HepG2 (cell line): ENCODE data around the gene USF1. TPM values are rescaled to one million over a fixed set of nuclear protein-coding genes. Genes with fewer than 3 reads are reported as not detected.

Experiments
- ATAC-seq: fragments of 200-7000 bp; cut with Tn5 transposase; 3 replicates; pipeline ENCODE4 v1.9.1; 2020; ENCODE audit warnings: mild to moderate bottlenecking, moderate library complexity
- BruUV-seq: library from RNA; stranded (reverse); fragments of 400-500 nt; replicated peaks from 2 replicates; lab custom pipeline; 2021; lab: Mats Ljungman, UMichigan
- CTCF ChIA-PET: fragments of 300-600 bp; formaldehyde crosslinking; extraction: SDS; loops from one replicate; lab custom pipeline; 2021; ENCODE audit warnings: low total read pairs, inconsistent platforms, low intra/inter-chr PET ratio; lab: Yijun Ruan, JAX
- POLR2A ChIA-PET: fragments of 350-600 bp; sonication (Branson Sonifier 250); formaldehyde crosslinking; loops from one replicate; lab custom pipeline; 2020; ENCODE audit warnings: antibody characterized with exemption, inconsistent platforms; lab: Yijun Ruan, JAX
- DNase-seq: peaks from one replicate; pipeline ENCODE4 v3.0.0-alpha.2; 2015; ENCODE audit warnings: low spot score
- FAIRE-seq: peaks from 3 replicates; lab custom pipeline; 2011; peaks lifted over from hg19 to GRCh38; lab: Jason Lieb, UNC
- H2AFZ ChIP-seq: one replicate; pipeline ENCODE4 v1.6.1; 2011; ENCODE audit warnings: low read length, inconsistent platforms
- H3K27ac ChIP-seq: fragments of 300-600 bp; 3 replicates; pipeline ENCODE4 v1.8.0; 2011; ENCODE audit warnings: mixed run types, mild to moderate bottlenecking, mixed read lengths, low read length, inconsistent platforms; ENCODE audit not compliant: insufficient read depth; ENCODE audit errors: extremely low read length
- H3K27me3 ChIP-seq, 2 experiments: fragments of 200-600 bp in 1 of 2; 2 replicates in 1 of 2; 3 replicates in 1 of 2; pipeline versions ENCODE4 v1.6.0 to v1.8.0; 2011; ENCODE audit warnings: low read length in 2 of 2, mild to moderate bottlenecking in 2 of 2, moderate library complexity in 2 of 2, inconsistent platforms in 1 of 2; ENCODE audit not compliant: insufficient read depth in 2 of 2, control insufficient read depth in 1 of 2
- H3K36me3 ChIP-seq, 2 experiments: fragments of 200-600 bp in 1 of 2; replicated peaks in 1 of 2; 2 replicates in 1 of 2; 3 replicates in 1 of 2; pipeline versions ENCODE4 v1.5.1 to v1.8.0; 2011; ENCODE audit warnings: low read length in 2 of 2, inconsistent platforms in 1 of 2; ENCODE audit not compliant: insufficient read depth in 2 of 2, control insufficient read depth in 1 of 2
- H3K4me1 ChIP-seq: 2 replicates; pipeline ENCODE4 v1.5.1; 2012; ENCODE audit warnings: low read length, inconsistent platforms; ENCODE audit not compliant: insufficient read depth
- H3K4me2 ChIP-seq: 2 replicates; pipeline ENCODE4 v1.6.0; 2011; ENCODE audit warnings: low read depth, low read length, inconsistent platforms
- H3K4me3 ChIP-seq, 3 experiments: fragments of 200-600 bp in 1 of 3; sonication (generic), shearing (Covaris generic) in 1 of 3; replicated peaks in 1 of 3; 2 replicates each; pipeline ENCODE4 v1.5.1; 2011 to 2016; ENCODE audit warnings: low read length in 3 of 3, inconsistent platforms in 2 of 3, low read depth in 2 of 3, mild to moderate bottlenecking in 2 of 3, control low read depth in 1 of 3, mixed read lengths in 1 of 3; ENCODE audit not compliant: insufficient read depth in 1 of 3
- H3K79me2 ChIP-seq: one replicate; pipeline ENCODE4 v1.6.1; 2011; ENCODE audit warnings: low read length, inconsistent platforms; ENCODE audit not compliant: insufficient read depth
- H3K9ac ChIP-seq: 2 replicates; pipeline ENCODE4 v1.6.0; 2011; ENCODE audit warnings: mild to moderate bottlenecking, low read depth, low read length, inconsistent platforms; ENCODE audit not compliant: insufficient read depth
- H3K9me3 ChIP-seq: 2 replicates; pipeline ENCODE4 v1.5.1; 2012; ENCODE audit warnings: mild to moderate bottlenecking, low read length
- H4K20me1 ChIP-seq: 2 replicates; pipeline ENCODE4 v1.6.0; 2011; ENCODE audit warnings: inconsistent platforms, mild to moderate bottlenecking, low read length, moderate library complexity; ENCODE audit not compliant: insufficient read depth
- AGO1 ChIP-seq: fragments of 200-400 bp; formaldehyde crosslinking; IDR thresholded peaks from 2 replicates; pipeline ENCODE4 v1.6.1; 2017; ENCODE audit warnings: mild to moderate bottlenecking, low read depth, low read length, moderate library complexity; ENCODE audit not compliant: poor library complexity, severe bottlenecking
- CBX2 ChIP-seq, 2 experiments: fragments of 200-600 bp in 1 of 2; sonication (generic); formaldehyde crosslinking in 1 of 2; IDR thresholded peaks; 2 replicates each; pipeline versions ENCODE4 v1.7.0 to v1.8.1; 2018 to 2022; ENCODE audit warnings: low read depth in 2 of 2, low read length in 1 of 2, mild to moderate bottlenecking in 1 of 2, missing genetic modification reagents in 1 of 2
- HDAC2 ChIP-seq: sonication (generic); formaldehyde crosslinking; IDR thresholded peaks from 2 replicates; pipeline ENCODE4 v1.4.0; 2020; ENCODE audit warnings: missing genetic modification reagents
- HNRNPH1 ChIP-seq: fragments of 200-400 bp; formaldehyde crosslinking; optimal IDR thresholded peaks from 2 replicates; pipeline ENCODE3; 2017; ENCODE audit warnings: mild to moderate bottlenecking, low read depth, low read length
- KLF11 ChIP-seq: IDR thresholded peaks from 2 replicates; pipeline ENCODE4 v1.6.1; 2016; ENCODE audit warnings: missing compliant biosample characterization
- MEIS2 ChIP-seq: sonication (generic); formaldehyde crosslinking; IDR thresholded peaks from 2 replicates; pipeline ENCODE4 v1.9.0; 2021; ENCODE audit warnings: mild to moderate bottlenecking, missing genetic modification reagents
- MLLT10 ChIP-seq: sonication (generic); formaldehyde crosslinking; IDR thresholded peaks from 2 replicates; pipeline ENCODE4 v1.4.0; 2020; ENCODE audit warnings: missing genetic modification reagents
- ZNF747 ChIP-seq: sonication (generic); formaldehyde crosslinking; IDR thresholded peaks from 2 replicates; pipeline ENCODE4 v1.8.1; 2023; ENCODE audit warnings: missing genetic modification reagents, mild to moderate bottlenecking, borderline replicate concordance
- ZNF788 ChIP-seq: sonication (generic); formaldehyde crosslinking; IDR thresholded peaks from 2 replicates; pipeline ENCODE4 v1.5.0; 2020; ENCODE audit warnings: mild to moderate bottlenecking, missing genetic modification reagents, borderline replicate concordance
- WGBS: methylation state at CpG from one replicate; pipeline ENCODE4 v1.1.6; 2017; ENCODE audit warnings: low lambda C conversion rate; 5-methylcytosine and 5-hydroxymethylcytosine counted together
- in situ Hi-C: cut with HindIII; loops from 2 replicates; pipeline ENCODE4 v1.10.0; 2017; ENCODE audit warnings: low pct_unique_long_range_greater_than_20kb; ENCODE audit not compliant: extremely low pct_ligation_motif_present
- intact Hi-C: fragments of 100-400 bp; cut with micrococcal nuclease; formaldehyde crosslinking; loops from one replicate; pipeline ENCODE4 v1.10.0; 2022; ENCODE audit not compliant: unreplicated experiment
- polyA plus RNA-seq, 8 experiments: library from polyadenylated mRNA; depleted of rRNA in 3 of 8; stranded (reverse) in 7 of 8; unstranded in 1 of 8; fragments of >200 nt; fragmentation: Illumina TruSeq in 4 of 8; extraction: Trizol in 4 of 8; gene quantifications; 2 replicates each; pipeline versions ENCODE4 v1.2.1 to v1.2.3, GENCODE V29; 2011 to 2016; ENCODE audit warnings: low read depth in 4 of 8, missing spikeins in 1 of 8, mixed read lengths in 1 of 8; ENCODE audit not compliant: insufficient read depth in 1 of 8
- total RNA-seq, 5 experiments: library from RNA; depleted of rRNA; stranded (reverse); fragments of >200 nt; fragmentation: Illumina TruSeq; extraction: Trizol; gene quantifications; 2 replicates each; pipeline ENCODE4 v1.2.3, GENCODE V29; 2016; ENCODE audit warnings: low read depth in 1 of 5
- TF ChIP-seq, protein P1 (sequence below): IDR thresholded peaks from 2 replicates; pipeline ENCODE4 v1.6.1; 2016; ENCODE audit warnings: low read depth
- TF ChIP-seq, protein P2 (sequence below): sonication (generic); formaldehyde crosslinking; IDR thresholded peaks from 2 replicates; pipeline ENCODE4 v1.4.0; 2020; ENCODE audit warnings: missing genetic modification reagents, borderline replicate concordance
- TF ChIP-seq, protein P3 (sequence below): sonication (generic); formaldehyde crosslinking; IDR thresholded peaks from 2 replicates; pipeline ENCODE4 v1.4.0; 2020; ENCODE audit warnings: mild to moderate bottlenecking, missing genetic modification reagents

USF1 gene
- total and polyA plus RNA-seq, 2 of the 13 experiments (the other 11 are each of a cell fraction or from before 2014, with no cell fraction given) = 26.9 to 39.4 TPM

DNA sequence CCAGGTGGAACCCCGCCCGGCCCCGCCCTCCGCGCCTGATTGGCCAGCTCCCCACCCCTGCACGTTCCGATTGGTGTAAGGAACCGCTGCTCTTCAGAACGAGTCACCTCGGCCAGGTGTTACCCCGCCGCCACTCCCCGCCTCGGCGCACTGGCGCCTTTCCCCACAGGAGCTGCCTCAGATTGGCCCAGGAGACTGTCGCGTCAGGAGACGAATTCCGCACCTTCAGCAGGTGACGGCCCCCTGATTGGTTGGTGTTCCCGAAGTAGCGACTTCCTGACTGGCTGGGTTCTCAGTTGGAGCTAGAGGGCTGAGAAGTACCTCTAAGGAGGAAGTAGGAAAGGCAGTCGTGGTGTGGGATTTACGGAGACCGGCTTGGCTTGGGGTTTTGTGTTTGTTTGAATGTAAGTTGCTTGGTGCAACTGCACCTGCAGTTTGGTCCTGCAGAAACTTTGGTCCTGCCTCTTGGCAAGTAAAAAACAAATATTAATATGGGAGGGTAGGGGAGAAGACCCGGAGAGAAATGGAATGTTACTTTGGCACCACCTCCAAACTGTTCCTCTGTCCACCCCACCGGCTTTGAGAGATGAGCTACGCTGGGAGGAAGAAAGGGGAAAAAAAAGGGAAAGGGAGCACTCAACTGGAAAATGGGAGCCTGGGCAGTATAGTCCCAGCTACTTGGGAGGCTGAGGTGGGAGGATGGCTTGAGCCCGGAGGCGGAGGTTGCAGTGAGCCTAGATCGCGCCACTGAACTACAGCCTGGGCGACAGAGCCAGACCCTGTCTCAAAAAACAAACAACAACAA, 24.4 kb downstream of the USF1 start (continued):
- no peak for TF ChIP-seq CBX2 (IDR thresholded peaks at IDR 0.05; ENCODE audit: low read depth, low read length)
- TF ChIP-seq CBX2 (CRISPR knock-in tag; IDR thresholded peaks at IDR 0.05; ENCODE audit: low read depth) = no peak
- TF ChIP-seq, protein P1, sequence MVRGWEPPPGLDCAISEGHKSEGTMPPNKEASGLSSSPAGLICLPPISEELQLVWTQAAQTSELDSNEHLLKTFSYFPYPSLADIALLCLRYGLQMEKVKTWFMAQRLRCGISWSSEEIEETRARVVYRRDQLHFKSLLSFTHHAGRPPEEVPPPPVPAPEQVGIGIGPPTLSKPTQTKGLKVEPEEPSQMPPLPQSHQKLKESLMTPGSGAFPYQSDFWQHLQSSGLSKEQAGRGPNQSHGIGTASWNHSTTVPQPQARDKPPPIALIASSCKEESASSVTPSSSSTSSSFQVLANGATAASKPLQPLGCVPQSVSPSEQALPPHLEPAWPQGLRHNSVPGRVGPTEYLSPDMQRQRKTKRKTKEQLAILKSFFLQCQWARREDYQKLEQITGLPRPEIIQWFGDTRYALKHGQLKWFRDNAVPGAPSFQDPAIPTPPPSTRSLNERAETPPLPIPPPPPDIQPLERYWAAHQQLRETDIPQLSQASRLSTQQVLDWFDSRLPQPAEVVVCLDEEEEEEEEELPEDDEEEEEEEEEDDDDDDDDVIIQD (CRISPR knock-in tag) = peak; percentile 15; the same call in 1 of the 2 replicates
- peak; percentile 21; the same call in 1 of the 2 replicates for TF ChIP-seq HDAC2 (CRISPR knock-in tag)
- TF ChIP-seq, all 625 proteins: peak for 140

DNA sequence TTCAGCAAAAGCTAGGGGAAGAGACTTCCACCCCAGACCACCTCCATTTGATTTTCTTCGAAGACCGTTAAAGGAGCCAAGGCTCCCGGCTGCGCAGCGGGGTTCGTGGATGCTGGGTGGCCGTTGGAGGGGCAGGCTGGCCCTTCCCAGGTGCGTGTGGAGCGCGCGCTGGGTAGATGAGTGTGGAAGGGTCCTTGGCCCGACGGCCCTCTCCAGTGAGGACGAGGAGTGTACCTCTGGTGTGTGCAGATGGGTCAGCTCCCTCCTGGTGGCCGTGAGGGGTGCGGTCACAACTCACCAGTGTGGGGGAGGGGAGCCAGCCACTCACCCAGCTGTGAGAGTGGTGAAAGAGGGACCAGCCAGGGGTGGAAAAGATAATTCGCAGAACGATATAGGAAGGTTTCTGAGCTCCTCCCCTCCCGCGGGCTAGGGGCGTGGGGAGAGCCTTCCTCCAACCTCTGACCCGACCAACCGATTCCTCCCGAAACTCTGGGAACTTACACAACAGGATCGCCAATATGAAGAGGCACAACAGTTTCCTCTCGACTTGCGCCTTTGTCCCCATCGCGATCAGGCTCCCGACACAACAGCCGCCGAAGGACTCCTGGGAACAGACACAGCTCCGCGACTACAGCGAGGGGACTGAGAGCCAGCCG, 25.1 kb downstream of the USF1 start, which contains the start of gene F11R:
TSS of gene F11R (minus strand) at position 644 of the 656 bp plus-strand sequence. CDS start at position 565, 79 bp downstream.
- Histone ChIP-seq H3K9me3 (no peaks in the 10 kb centered on the region), H4K20me1 (0 out of 2 replicates have a peak, but pooled peaks cover 3% of the 10 kb centered on the region), H3K36me3 (no peaks in the 10 kb centered on the region), H3K4me3 (peak within 1 kb of the TSS; percentile 64 to 87 (median 84)), H3K9ac (peak within 1 kb of the TSS; percentile 76), H3K4me2 (peak within 1 kb of the TSS; percentile 77), H3K79me2 (peaks cover 35% of the 10 kb centered on the region), H3K4me1 (peaks cover 52% of the 10 kb centered on the region), H3K27ac (peak within 1 kb of the TSS; percentile 75), H3K27me3 (no peaks in the 10 kb centered on the region; a peak in 1 of 5 replicates), H2AFZ (peak within 1 kb of the TSS; percentile 66)
- TSS peak; percentile 80 for BruUV-seq
- DNase-seq = peak; percentile 62
- in situ Hi-C loops (no loop called here), intact Hi-C loops (loop anchor here (1.0 kb wide), 2 partner anchors 7 to 23 kb away; no protein-coding TSS in a partner anchor)
- ChIA-PET CTCF (interaction anchor here (0.8 to 1.8 kb wide), 2 partner anchors 23 to 24 kb away, joined by 3 to 4 read pairs; no protein-coding TSS in a partner anchor), POLR2A (interaction anchor here (0.7 to 2.3 kb wide), 19 partner anchors 8 to 704 kb away, joined by 3 to 60 read pairs (median 5); partner anchors contain the start of genes DEDD, KLHDC9, NIT1 and PFDN2)
- peak; percentile 80 for ATAC-seq
- 2% methylated on average over 20 of the region's 36 CpGs for WGBS
- FAIRE-seq = no peak
- TF ChIP-seq MLLT10 (CRISPR knock-in tag) = no peak
- TF ChIP-seq ZNF788 (CRISPR knock-in tag) = 0 out of 2 replicates have a peak, but pooled peaks have one; percentile 44
- no peak for TF ChIP-seq KLF11
- peak; percentile 64; the same call in 1 of the 2 replicates for TF ChIP-seq MEIS2 (CRISPR knock-in tag)
- no peak for TF ChIP-seq HNRNPH1
- TF ChIP-seq, protein P2, sequence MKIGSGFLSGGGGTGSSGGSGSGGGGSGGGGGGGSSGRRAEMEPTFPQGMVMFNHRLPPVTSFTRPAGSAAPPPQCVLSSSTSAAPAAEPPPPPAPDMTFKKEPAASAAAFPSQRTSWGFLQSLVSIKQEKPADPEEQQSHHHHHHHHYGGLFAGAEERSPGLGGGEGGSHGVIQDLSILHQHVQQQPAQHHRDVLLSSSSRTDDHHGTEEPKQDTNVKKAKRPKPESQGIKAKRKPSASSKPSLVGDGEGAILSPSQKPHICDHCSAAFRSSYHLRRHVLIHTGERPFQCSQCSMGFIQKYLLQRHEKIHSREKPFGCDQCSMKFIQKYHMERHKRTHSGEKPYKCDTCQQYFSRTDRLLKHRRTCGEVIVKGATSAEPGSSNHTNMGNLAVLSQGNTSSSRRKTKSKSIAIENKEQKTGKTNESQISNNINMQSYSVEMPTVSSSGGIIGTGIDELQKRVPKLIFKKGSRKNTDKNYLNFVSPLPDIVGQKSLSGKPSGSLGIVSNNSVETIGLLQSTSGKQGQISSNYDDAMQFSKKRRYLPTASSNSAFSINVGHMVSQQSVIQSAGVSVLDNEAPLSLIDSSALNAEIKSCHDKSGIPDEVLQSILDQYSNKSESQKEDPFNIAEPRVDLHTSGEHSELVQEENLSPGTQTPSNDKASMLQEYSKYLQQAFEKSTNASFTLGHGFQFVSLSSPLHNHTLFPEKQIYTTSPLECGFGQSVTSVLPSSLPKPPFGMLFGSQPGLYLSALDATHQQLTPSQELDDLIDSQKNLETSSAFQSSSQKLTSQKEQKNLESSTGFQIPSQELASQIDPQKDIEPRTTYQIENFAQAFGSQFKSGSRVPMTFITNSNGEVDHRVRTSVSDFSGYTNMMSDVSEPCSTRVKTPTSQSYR (CRISPR knock-in tag) = peak; percentile 98
- TF ChIP-seq ZNF747 (CRISPR knock-in tag) = peak; percentile 40; the same call in 1 of the 2 replicates
- TF ChIP-seq AGO1 = peak; percentile 69
- TF ChIP-seq, protein P3, sequence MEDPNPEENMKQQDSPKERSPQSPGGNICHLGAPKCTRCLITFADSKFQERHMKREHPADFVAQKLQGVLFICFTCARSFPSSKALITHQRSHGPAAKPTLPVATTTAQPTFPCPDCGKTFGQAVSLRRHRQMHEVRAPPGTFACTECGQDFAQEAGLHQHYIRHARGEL (CRISPR knock-in tag) = no peak
